ENCODE measurements around the gene LAP3. TPM values are rescaled to one million over a fixed set of nuclear protein-coding genes. Genes with fewer than 3 reads are reported as not detected.

Gene LAP3
- total RNA-seq, 2 experiments from 2014 or later, result 101 to 111 TPM

DNA sequence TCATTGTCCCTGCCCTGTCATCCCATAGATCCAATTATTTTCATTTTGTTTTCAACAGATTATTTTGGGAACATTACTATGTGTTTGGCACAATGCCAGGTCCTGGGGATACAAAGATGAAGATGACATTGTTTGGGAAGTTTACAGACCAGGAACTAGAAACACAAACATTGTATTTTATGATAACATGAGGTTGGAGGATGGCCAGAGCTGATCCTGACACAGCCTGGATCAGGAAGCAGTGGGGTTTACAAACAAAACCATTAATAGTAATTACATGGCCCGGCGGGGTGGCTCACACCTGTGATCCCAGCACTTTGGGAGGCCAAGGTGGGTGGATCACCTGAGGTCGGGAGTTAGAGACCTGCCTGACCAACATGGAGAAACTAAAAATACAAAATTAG is 32.2 kb upstream of the LAP3 start:
- no peak for TF ChIP-seq EZH2phosphoT487 (IDR thresholded peaks at IDR 0.05; ENCODE audit: borderline replicate concordance, low read depth, low read length)
- TF ChIP-seq, protein P1, sequence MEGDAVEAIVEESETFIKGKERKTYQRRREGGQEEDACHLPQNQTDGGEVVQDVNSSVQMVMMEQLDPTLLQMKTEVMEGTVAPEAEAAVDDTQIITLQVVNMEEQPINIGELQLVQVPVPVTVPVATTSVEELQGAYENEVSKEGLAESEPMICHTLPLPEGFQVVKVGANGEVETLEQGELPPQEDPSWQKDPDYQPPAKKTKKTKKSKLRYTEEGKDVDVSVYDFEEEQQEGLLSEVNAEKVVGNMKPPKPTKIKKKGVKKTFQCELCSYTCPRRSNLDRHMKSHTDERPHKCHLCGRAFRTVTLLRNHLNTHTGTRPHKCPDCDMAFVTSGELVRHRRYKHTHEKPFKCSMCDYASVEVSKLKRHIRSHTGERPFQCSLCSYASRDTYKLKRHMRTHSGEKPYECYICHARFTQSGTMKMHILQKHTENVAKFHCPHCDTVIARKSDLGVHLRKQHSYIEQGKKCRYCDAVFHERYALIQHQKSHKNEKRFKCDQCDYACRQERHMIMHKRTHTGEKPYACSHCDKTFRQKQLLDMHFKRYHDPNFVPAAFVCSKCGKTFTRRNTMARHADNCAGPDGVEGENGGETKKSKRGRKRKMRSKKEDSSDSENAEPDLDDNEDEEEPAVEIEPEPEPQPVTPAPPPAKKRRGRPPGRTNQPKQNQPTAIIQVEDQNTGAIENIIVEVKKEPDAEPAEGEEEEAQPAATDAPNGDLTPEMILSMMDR (conservative IDR thresholded peaks at IDR 0.05; ENCODE audit: low read length), result no peak
- no peaks in the 10 kb centered on the region for H3K36me3 ChIP-seq (ENCODE audit: insufficient read depth, low read length)
- H4K20me1 ChIP-seq (ENCODE audit: insufficient read depth, low read length), result no peaks in the 10 kb centered on the region
- ChIA-PET CTCF (ENCODE audit: unreplicated experiment) (interaction anchor here (0.7 kb wide), 1 partner anchor 92 kb away, joined by 3 read pairs; no protein-coding TSS in a partner anchor), POLR2A (interaction anchor here (0.8 to 1.2 kb wide), 3 partner anchors 33 to 95 kb away, joined by 3 to 8 read pairs (median 5); no protein-coding TSS in a partner anchor)
- H3K4me3 ChIP-seq (ENCODE audit: low read depth, low read length, poor library complexity, severe bottlenecking), result no peak overlapping the region
- H3K79me2 ChIP-seq (ENCODE audit: insufficient read depth, low read depth, low read length), result no peaks in the 10 kb centered on the region
- BruUV-seq (replicated peaks), result no TSS peak
- no peak overlapping the region for H3K4me2 ChIP-seq (ENCODE audit: low read length)
- no peaks in the 10 kb centered on the region for H3K9me3 ChIP-seq (ENCODE audit: low read length)
- H3K27ac ChIP-seq (ENCODE audit: low read depth, low read length, poor library complexity, severe bottlenecking), result no peak overlapping the region
- DNase-seq (ENCODE audit: low spot score), result no peak
- H3K9me2 ChIP-seq (ENCODE audit: insufficient read depth, low read length), result no peaks in the 10 kb centered on the region
- no peak overlapping the region for H2AFZ ChIP-seq (ENCODE audit: low read length)
- H3K4me1 ChIP-seq (ENCODE audit: insufficient read depth, low read length, poor library complexity, severe bottlenecking), result no peaks in the 10 kb centered on the region
- intact Hi-C loops (cut with micrococcal nuclease; ENCODE audit: unreplicated experiment), result loop anchor here (5.0 kb wide), 3 partner anchors 52 to 817 kb away; no protein-coding TSS in a partner anchor

DNA sequence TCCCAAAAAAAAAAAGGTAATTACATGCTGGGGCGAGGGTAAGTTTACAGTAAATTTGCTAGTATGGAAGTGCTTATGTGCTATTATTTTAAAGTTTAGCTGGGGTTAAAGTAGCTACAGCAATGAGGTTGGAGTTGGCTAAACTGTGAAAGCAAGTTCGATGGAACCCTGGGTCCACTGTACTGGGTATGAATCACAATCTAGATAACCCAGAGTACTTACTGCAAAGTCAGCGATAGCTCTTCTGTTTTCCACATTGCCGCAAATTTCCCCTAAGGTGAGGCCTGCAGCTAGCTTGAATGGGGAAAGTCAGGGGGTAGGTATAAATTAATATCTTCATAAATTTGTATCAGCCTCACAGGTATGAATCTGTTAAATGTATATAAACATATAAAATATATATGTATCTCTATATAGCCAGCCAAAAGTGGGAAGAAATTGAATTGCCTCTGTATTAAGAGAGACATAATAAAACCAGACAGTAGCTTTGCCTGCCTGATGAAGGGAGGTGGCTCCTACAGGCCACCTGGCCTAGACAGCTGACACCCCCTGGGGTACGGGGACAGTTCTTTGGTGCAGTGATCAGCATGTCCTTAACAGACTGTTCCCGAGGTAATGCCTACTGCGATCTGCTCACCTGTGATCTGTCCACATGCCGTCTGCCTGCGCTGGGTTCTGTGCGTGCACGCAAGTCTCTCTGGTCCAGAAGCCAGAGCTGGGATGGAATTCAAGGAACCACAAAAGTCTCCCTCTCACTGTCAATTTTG is 31.4 kb upstream of the LAP3 start:
- DNase-seq (ENCODE audit: low spot score), result no peak
- H2AFZ ChIP-seq (ENCODE audit: low read length), result no peak overlapping the region
- no peak for TF ChIP-seq EZH2phosphoT487 (IDR thresholded peaks at IDR 0.05; ENCODE audit: borderline replicate concordance, low read depth, low read length)
- TF ChIP-seq, protein P1 (conservative IDR thresholded peaks at IDR 0.05; ENCODE audit: low read length), result no peak
- CTCF ChIA-PET (ENCODE audit: unreplicated experiment), result interaction anchor here (0.7 to 1.0 kb wide), 2 partner anchors 92 to 263 kb away, joined by 3 read pairs; no protein-coding TSS in a partner anchor
- H3K9me2 ChIP-seq (ENCODE audit: insufficient read depth, low read length), result no peaks in the 10 kb centered on the region
- no peak overlapping the region for H3K4me2 ChIP-seq (ENCODE audit: low read length)
- no peak overlapping the region for H3K27ac ChIP-seq (ENCODE audit: low read depth, low read length, poor library complexity, severe bottlenecking)
- no peaks in the 10 kb centered on the region for H3K36me3 ChIP-seq (ENCODE audit: insufficient read depth, low read length)
- no peaks in the 10 kb centered on the region for H3K79me2 ChIP-seq (ENCODE audit: insufficient read depth, low read depth, low read length)
- no peaks in the 10 kb centered on the region for H4K20me1 ChIP-seq (ENCODE audit: insufficient read depth, low read length)
- POLR2A ChIA-PET, result interaction anchor here (0.8 to 1.2 kb wide), 4 partner anchors 32 to 94 kb away, joined by 3 to 8 read pairs (median 4); no protein-coding TSS in a partner anchor
- H3K4me1 ChIP-seq (ENCODE audit: insufficient read depth, low read length, poor library complexity, severe bottlenecking), result no peaks in the 10 kb centered on the region
- BruUV-seq (replicated peaks), result no TSS peak
- intact Hi-C loops (cut with micrococcal nuclease; ENCODE audit: unreplicated experiment), result loop anchor here (5.0 kb wide), 2 partner anchors 52 to 817 kb away; no protein-coding TSS in a partner anchor
- no peak overlapping the region for H3K4me3 ChIP-seq (ENCODE audit: low read depth, low read length, poor library complexity, severe bottlenecking)
- no peaks in the 10 kb centered on the region for H3K9me3 ChIP-seq (ENCODE audit: low read length)
